Epithelial cell of proximal tubule (primary cell): ENCODE measurements around the gene HMGB4. TPM values are rescaled to one million over a fixed set of nuclear protein-coding genes. Genes with fewer than 3 reads are reported as not detected.

Source experiments
- DNase-seq: peaks from one replicate; pipeline ENCODE4 v3.0.0-alpha.2; 2011; ENCODE audit warnings: low read depth
- H3K4me3 ChIP-seq: 2 replicates; pipeline ENCODE4 v1.5.1; 2011; ENCODE audit warnings: low read depth, mild to moderate bottlenecking, low read length
- CTCF ChIP-seq: conservative IDR thresholded peaks from 2 replicates; pipeline ENCODE4 v1.5.1; 2012; ENCODE audit warnings: low read depth, mild to moderate bottlenecking, low read length
- total RNA-seq: library from RNA; depleted of rRNA; stranded (reverse); fragments of >200 nt; gene quantifications from 2 replicates; pipeline ENCODE4 v1.2.3, GENCODE V29; 2015

HMGB4 gene
- total RNA-seq, 1 donor from 2014 or later = not detected

GRCh38 chr1:33826311-33826710 is 37.6 kb upstream of the HMGB4 start:
- TF ChIP-seq CTCF = no peak
- no peak for DNase-seq
- no peak overlapping the region for H3K4me3 ChIP-seq

- TF ChIP-seq CTCF = no peak
These were observed 37.2 kb upstream of the HMGB4 start for GRCh38 chr1:33826711-33827110.

GRCh38 chr1:33828059-33828458 is 35.8 kb upstream of the HMGB4 start:
- TF ChIP-seq CTCF = no peak
- no peak for DNase-seq
- H3K4me3 ChIP-seq = no peak overlapping the region

More at GRCh38 chr1:33826711-33827110, 37.2 kb upstream of the HMGB4 start:
- no peak overlapping the region for H3K4me3 ChIP-seq
- no peak for DNase-seq

GRCh38 chr1:33828654-33829053 is 35.2 kb upstream of the HMGB4 start:
- no peak for DNase-seq
- no peak overlapping the region for H3K4me3 ChIP-seq
- no peak for TF ChIP-seq CTCF

GRCh38 chr1:33836911-33837310 is 27.0 kb upstream of the HMGB4 start:
- no peak for DNase-seq
- TF ChIP-seq CTCF = no peak
- no peak overlapping the region for H3K4me3 ChIP-seq

- no peak for TF ChIP-seq CTCF
- H3K4me3 ChIP-seq = no peak overlapping the region
- DNase-seq = no peak
These were observed 26.2 kb upstream of the HMGB4 start for GRCh38 chr1:33837635-33838034.

- no peak for DNase-seq
- H3K4me3 ChIP-seq = no peak overlapping the region
These were observed 22.4 kb upstream of the HMGB4 start for GRCh38 chr1:33841494-33841893.

More at GRCh38 chr1:33841494-33841893, 22.4 kb upstream of the HMGB4 start:
- no peak for TF ChIP-seq CTCF
